Stimulated activated CD4-positive, alpha-beta T cell treated with anti-CD3 and anti-CD28 coated beads, TNF-alpha, amount 100 ng/mL, for 1 hour (primary cell): Measurements from ENCODE around the gene PET117.
"Not testable (repeated sequence)": the region's sequence is repeated elsewhere in the genome, so short reads cannot be mapped to it uniquely, and the experiment has no call there.

Experiments used
- DNase-seq, 3 donors: peaks; one replicate each; pipeline ENCODE4 v3.0.0-alpha.2; 2020; ENCODE audit warnings: low read depth in 3 of 3, low spot score in 1 of 3

PET117 gene

GRCh38 chr20:18137412-18138265 lies at the start of gene PET117, which contains the start of gene KAT14:
TSS of gene PET117 (plus strand) at chr20:18137863. CDS start at chr20:18137956, 93 bp downstream.
TSS of gene KAT14 (plus strand) at chr20:18137863. CDS start at chr20:18142661, 4,798 bp downstream.
- DNase-seq, result peak; percentile 62 to 93 (median 84)

GRCh38 chr20:18088298-18088697 lies 49.4 kb upstream of the PET117 start:
- not testable (repeated sequence) for DNase-seq

GRCh38 chr20:18088841-18089240 lies 48.8 kb upstream of the PET117 start:
- not testable (repeated sequence) for DNase-seq

GRCh38 chr20:18090044-18090443 lies 47.6 kb upstream of the PET117 start:
- no peak for DNase-seq

GRCh38 chr20:18090477-18090876 lies 47.2 kb upstream of the PET117 start:
- DNase-seq, result no peak

GRCh38 chr20:18091623-18092022 lies 46.0 kb upstream of the PET117 start:
- DNase-seq, result no peak

GRCh38 chr20:18092890-18093289 lies 44.8 kb upstream of the PET117 start:
- no peak for DNase-seq

GRCh38 chr20:18093388-18093787 lies 44.3 kb upstream of the PET117 start:
- no peak for DNase-seq

- no peak for DNase-seq
These were observed 43.5 kb upstream of the PET117 start for GRCh38 chr20:18094191-18094590.

- not testable (repeated sequence) for DNase-seq
These were observed 37.1 kb upstream of the PET117 start for GRCh38 chr20:18100569-18100968.

- DNase-seq, result no peak
These were observed 36.4 kb upstream of the PET117 start for GRCh38 chr20:18101125-18101810.

- no peak for DNase-seq
These were observed 34.2 kb upstream of the PET117 start for GRCh38 chr20:18103497-18103896.

GRCh38 chr20:18108326-18108725 lies 29.3 kb upstream of the PET117 start:
- DNase-seq, result no peak

GRCh38 chr20:18128574-18128973 lies 9.1 kb upstream of the PET117 start:
- DNase-seq, result not testable (repeated sequence)

GRCh38 chr20:18132663-18133062 lies 5.0 kb upstream of the PET117 start:
- no peak for DNase-seq

GRCh38 chr20:18133962-18134361 lies 3.7 kb upstream of the PET117 start:
- DNase-seq, result no peak

GRCh38 chr20:18138266-18138582 lies 561 bp downstream of the PET117 start:
- no peak for DNase-seq

- DNase-seq, result no peak
These were observed 1.2 kb downstream of the PET117 start for GRCh38 chr20:18138639-18139583.

- no peak for DNase-seq
These were observed 2.2 kb downstream of the PET117 start for GRCh38 chr20:18139832-18140231.

- DNase-seq, result no peak
These were observed 7.0 kb downstream of the PET117 start for GRCh38 chr20:18144541-18145099.

- DNase-seq, result no peak
These were observed 16.7 kb downstream of the PET117 start for GRCh38 chr20:18154342-18154741.
